CD14-positive monocyte (primary cell): ENCODE results near the gene PLEKHD1. TPM values are rescaled to one million over a fixed set of nuclear protein-coding genes. Genes with fewer than 3 reads are reported as not detected.
A peak's percentile ranks its signal among the peaks of the same experiment; 100 is the strongest.
"Not testable (repeated sequence)": the region's sequence is repeated elsewhere in the genome, so short reads cannot be mapped to it uniquely, and the experiment has no call there.

Source experiments
- DNase-seq, 3 donors: peaks; one replicate each; pipeline ENCODE4 v3.0.0-alpha.2; 2011 to 2022
- H2AFZ ChIP-seq: 2 replicates; pipeline ENCODE4 v1.6.0; 2012; ENCODE audit warnings: mild to moderate bottlenecking, low read depth, low read length, inconsistent platforms; ENCODE audit not compliant: insufficient read depth, poor library complexity, severe bottlenecking
- H3K27ac ChIP-seq, 2 donors: 1 replicate in 1 of 2; 2 replicates in 1 of 2; pipeline ENCODE4 v1.5.1; 2012 to 2013; ENCODE audit warnings: low read length in 2 of 2, control low read depth in 1 of 2, inconsistent platforms in 1 of 2, low read depth in 1 of 2, mild to moderate bottlenecking in 1 of 2
- H3K27me3 ChIP-seq, 2 donors: one replicate each; pipeline versions ENCODE4 v1.6.0 to v1.6.1; 2011 to 2013; ENCODE audit warnings: low read length in 2 of 2; ENCODE audit not compliant: control insufficient read depth in 2 of 2, insufficient read depth in 2 of 2
- H3K36me3 ChIP-seq, 2 donors: replicated peaks in 1 of 2; 1 replicate in 1 of 2; 2 replicates in 1 of 2; pipeline versions ENCODE4 v1.5.1 to v1.6.1; 2012 to 2013; ENCODE audit warnings: low read length in 2 of 2, control low read depth in 1 of 2, inconsistent platforms in 1 of 2, mild to moderate bottlenecking in 1 of 2; ENCODE audit not compliant: insufficient read depth in 2 of 2, control insufficient read depth in 1 of 2
- H3K4me1 ChIP-seq, 2 donors: 1 replicate in 1 of 2; 2 replicates in 1 of 2; pipeline versions ENCODE4 v1.5.1 to v1.6.1; 2012 to 2013; ENCODE audit warnings: low read length in 2 of 2, control low read depth in 1 of 2, inconsistent platforms in 1 of 2, mild to moderate bottlenecking in 1 of 2, moderate library complexity in 1 of 2; ENCODE audit not compliant: insufficient read depth in 2 of 2, control insufficient read depth in 1 of 2
- H3K4me2 ChIP-seq: replicated peaks from 2 replicates; pipeline ENCODE3; 2012; ENCODE audit warnings: low read length, moderate library complexity, mild to moderate bottlenecking; ENCODE audit not compliant: poor library complexity, severe bottlenecking; ENCODE audit errors: extremely low read depth
- H3K4me3 ChIP-seq, 3 experiments: fragments of 200-600 bp in 1 of 3; sonication (generic) in 1 of 3; replicated peaks in 1 of 3; 1 replicate in 2 of 3; 2 replicates in 1 of 3; pipeline ENCODE4 v1.5.1; 2011 to 2013; ENCODE audit warnings: low read length in 3 of 3, mild to moderate bottlenecking in 3 of 3, control low read depth in 2 of 3, low read depth in 2 of 3, inconsistent platforms in 1 of 3, moderate library complexity in 1 of 3
- H3K79me2 ChIP-seq: 2 replicates; pipeline ENCODE4 v1.6.0; 2012; ENCODE audit warnings: mild to moderate bottlenecking, control low read depth, inconsistent platforms, low read length, moderate library complexity; ENCODE audit not compliant: insufficient read depth
- H3K9ac ChIP-seq: 2 replicates; pipeline ENCODE4 v1.6.0; 2017; ENCODE audit warnings: low read length, mild to moderate bottlenecking; ENCODE audit not compliant: insufficient read depth, poor library complexity, severe bottlenecking
- H3K9me3 ChIP-seq, 2 donors: replicated peaks in 1 of 2; 1 replicate in 1 of 2; 2 replicates in 1 of 2; pipeline versions ENCODE4 v1.5.1 to v1.6.1; 2012 to 2013; ENCODE audit warnings: low read length in 2 of 2, control low read depth in 1 of 2; ENCODE audit not compliant: control insufficient read depth in 1 of 2, insufficient read depth in 1 of 2
- H4K20me1 ChIP-seq: 2 replicates; pipeline ENCODE4 v1.6.0; 2012; ENCODE audit warnings: mild to moderate bottlenecking, low read length, control low read depth, moderate library complexity; ENCODE audit not compliant: insufficient read depth
- H3K27ac Mint-ChIP-seq, 7 donors: one replicate each; pipeline ENCODE4 v1.8.0; 2020; ENCODE audit warnings: mild to moderate bottlenecking in 7 of 7, mixed read lengths in 7 of 7, moderate library complexity in 6 of 7, inconsistent platforms in 2 of 7
- H3K27me3 Mint-ChIP-seq, 3 donors: one replicate each; pipeline ENCODE4 v1.8.0; 2021 to 2022; ENCODE audit warnings: low read depth in 3 of 3, mild to moderate bottlenecking in 3 of 3, mixed read lengths in 3 of 3, moderate library complexity in 3 of 3, inconsistent platforms in 1 of 3
- H3K36me3 Mint-ChIP-seq, 2 donors: one replicate each; pipeline ENCODE4 v1.8.0; 2020; ENCODE audit warnings: mixed read lengths in 2 of 2, inconsistent platforms in 1 of 2, mild to moderate bottlenecking in 1 of 2
- H3K4me1 Mint-ChIP-seq: one replicate; pipeline ENCODE4 v1.8.0; 2020; ENCODE audit warnings: mild to moderate bottlenecking, mixed read lengths
- H3K4me3 Mint-ChIP-seq, 2 donors: one replicate each; pipeline ENCODE4 v1.8.0; 2020; ENCODE audit warnings: mild to moderate bottlenecking in 2 of 2, mixed read lengths in 2 of 2, moderate library complexity in 1 of 2
- H3K9me3 Mint-ChIP-seq, 7 donors: one replicate each; pipeline ENCODE4 v1.8.0; 2020 to 2022; ENCODE audit warnings: mixed read lengths in 7 of 7, mild to moderate bottlenecking in 6 of 7, moderate library complexity in 6 of 7, inconsistent platforms in 2 of 7
- WGBS: methylation state at CpG from one replicate; pipeline ENCODE4 v1.1.5; 2013; ENCODE audit warnings: missing lambda C conversion rate; ENCODE audit not compliant: insufficient coverage; 5-methylcytosine and 5-hydroxymethylcytosine counted together
- intact Hi-C, 2 donors: fragments of 100-400 bp; cut with micrococcal nuclease; formaldehyde crosslinking; loops; one replicate each; pipeline versions ENCODE4 v1.15.0 to v1.15.1; 2023
- polyA plus RNA-seq, 3 donors: library from polyadenylated mRNA; depleted of rRNA in 1 of 3; unstranded in 2 of 3; stranded (reverse) in 1 of 3; fragments of 300-500 nt in 2 of 3; fragments of >200 nt in 1 of 3; fragmentation: Illumina TruSeq in 2 of 3; gene quantifications; 1 replicate in 2 of 3; 2 replicates in 1 of 3; pipeline ENCODE4 v1.2.3, GENCODE V29; 2012 to 2021
- TF ChIP-seq, protein P1 (sequence below): fragments of 200-600 bp; IDR thresholded peaks from one replicate; pipeline ENCODE4 v1.8.0; 2022; ENCODE audit warnings: antibody characterized with exemption, mild to moderate bottlenecking

The PLEKHD1 gene
- polyA plus RNA-seq, 3 donors, result 0.09 TPM; not detected in 2

DNA sequence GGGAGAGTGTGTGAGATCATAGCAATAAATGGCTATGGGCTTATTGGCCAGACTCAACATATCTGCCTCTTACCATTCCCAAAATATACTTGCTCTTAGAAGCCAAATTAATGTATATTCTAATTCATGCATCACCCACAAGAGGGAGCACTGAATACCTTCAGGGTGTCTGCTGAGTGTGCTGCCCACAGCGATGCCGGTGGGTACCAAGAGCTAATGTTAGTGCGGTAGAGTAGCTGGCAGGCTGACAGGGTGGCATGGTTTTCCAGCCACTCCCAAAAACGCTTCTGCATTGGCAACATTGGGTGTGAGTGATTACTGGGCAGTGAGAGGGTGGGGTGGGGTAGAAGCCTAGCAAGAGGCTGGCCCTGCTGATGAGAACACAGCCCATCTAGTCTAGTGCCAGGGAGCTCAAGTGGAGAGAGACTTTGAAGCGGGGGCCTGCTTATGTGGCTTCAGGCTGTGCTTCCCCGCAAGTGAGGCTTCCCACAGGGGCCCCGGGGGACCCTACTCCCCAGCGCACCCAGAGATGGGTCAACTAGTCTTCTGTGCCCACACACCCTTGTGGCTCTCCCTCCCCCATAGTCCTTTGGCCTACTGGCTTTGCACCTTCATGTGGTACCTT, 9.2 kb upstream of the PLEKHD1 start:
- no peak overlapping the region for H3K27ac Mint-ChIP-seq
- peaks cover 6 to 14% (median 11%) of the 10 kb centered on the region in 3 donors for H3K27me3 Mint-ChIP-seq
- DNase-seq, result peak in 1 of 3 donors; percentile 8

GRCh38 chr14:69476824-69477450, 7.6 kb upstream of the PLEKHD1 start:
- H3K36me3 Mint-ChIP-seq, H3K4me1 ChIP-seq, H3K36me3 ChIP-seq, intact Hi-C loops, H3K4me1 Mint-ChIP-seq, H3K27ac ChIP-seq, H3K9me3 Mint-ChIP-seq, H3K4me3 Mint-ChIP-seq, H3K9me3 ChIP-seq, H4K20me1 ChIP-seq, H3K4me2 ChIP-seq, DNase-seq, H3K79me2 ChIP-seq, H3K9ac ChIP-seq, H3K27me3 ChIP-seq, H2AFZ ChIP-seq, H3K4me3 ChIP-seq: not testable (repeated sequence)
- TF ChIP-seq, protein P1, sequence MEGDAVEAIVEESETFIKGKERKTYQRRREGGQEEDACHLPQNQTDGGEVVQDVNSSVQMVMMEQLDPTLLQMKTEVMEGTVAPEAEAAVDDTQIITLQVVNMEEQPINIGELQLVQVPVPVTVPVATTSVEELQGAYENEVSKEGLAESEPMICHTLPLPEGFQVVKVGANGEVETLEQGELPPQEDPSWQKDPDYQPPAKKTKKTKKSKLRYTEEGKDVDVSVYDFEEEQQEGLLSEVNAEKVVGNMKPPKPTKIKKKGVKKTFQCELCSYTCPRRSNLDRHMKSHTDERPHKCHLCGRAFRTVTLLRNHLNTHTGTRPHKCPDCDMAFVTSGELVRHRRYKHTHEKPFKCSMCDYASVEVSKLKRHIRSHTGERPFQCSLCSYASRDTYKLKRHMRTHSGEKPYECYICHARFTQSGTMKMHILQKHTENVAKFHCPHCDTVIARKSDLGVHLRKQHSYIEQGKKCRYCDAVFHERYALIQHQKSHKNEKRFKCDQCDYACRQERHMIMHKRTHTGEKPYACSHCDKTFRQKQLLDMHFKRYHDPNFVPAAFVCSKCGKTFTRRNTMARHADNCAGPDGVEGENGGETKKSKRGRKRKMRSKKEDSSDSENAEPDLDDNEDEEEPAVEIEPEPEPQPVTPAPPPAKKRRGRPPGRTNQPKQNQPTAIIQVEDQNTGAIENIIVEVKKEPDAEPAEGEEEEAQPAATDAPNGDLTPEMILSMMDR, result peak; percentile 26
- WGBS, result 100% methylated on average over 1 of the region's 5 CpGs
- H3K27me3 Mint-ChIP-seq, result peaks cover 8 to 14% (median 12%) of the 10 kb centered on the region in 3 donors
- H3K27ac Mint-ChIP-seq, result peak overlapping the region in 1 of 7 donors; percentile 57

More for the DNA sequence above, 9.2 kb upstream of the PLEKHD1 start:
- Histone ChIP-seq H3K4me1 (no peaks in the 10 kb centered on the region), H3K9me3 (no peaks in the 10 kb centered on the region), H3K9ac (no peak overlapping the region), H3K79me2 (no peaks in the 10 kb centered on the region), H2AFZ (no peak overlapping the region), H3K4me3 (no peak overlapping the region), H3K4me2 (no peak overlapping the region), H3K27me3 (no peaks in the 10 kb centered on the region), H4K20me1 (no peaks in the 10 kb centered on the region), H3K36me3 (no peaks in the 10 kb centered on the region), H3K27ac (no peak overlapping the region)
- peaks cover 2% of the 10 kb centered on the region for H3K4me1 Mint-ChIP-seq
- 39% methylated on average over 5 of the region's 8 CpGs for WGBS
- TF ChIP-seq, protein P1, result peak; percentile 38
- peaks cover 0 to 3% (median 0%) of the 10 kb centered on the region in 7 donors for H3K9me3 Mint-ChIP-seq
- no peak overlapping the region for H3K4me3 Mint-ChIP-seq
- H3K36me3 Mint-ChIP-seq, result peaks cover 0 to 2% of the 10 kb centered on the region in 2 donors
- intact Hi-C loops, result no loop called here

DNA sequence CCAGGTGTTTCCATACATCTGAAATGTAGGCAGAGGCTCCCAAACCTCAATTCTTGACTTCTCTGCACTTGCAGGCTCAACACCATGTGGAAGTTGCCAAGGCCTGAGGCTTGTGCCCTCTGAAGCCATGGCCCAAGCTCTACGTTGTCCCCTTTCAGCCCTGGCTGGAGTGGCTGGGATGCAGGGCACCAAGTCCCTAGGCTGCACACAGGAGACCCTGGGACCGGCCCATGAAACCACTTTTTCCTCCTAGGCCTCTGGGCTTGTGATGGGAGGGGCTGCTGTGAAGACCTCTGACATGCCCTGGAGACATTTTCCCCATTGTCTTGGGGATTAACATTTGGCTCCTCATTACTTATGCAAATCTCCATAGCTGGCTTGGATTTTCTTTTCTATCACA, 6.5 kb upstream of the PLEKHD1 start:
- H3K79me2 ChIP-seq, DNase-seq, intact Hi-C loops, H3K36me3 ChIP-seq, H4K20me1 ChIP-seq, H3K36me3 Mint-ChIP-seq, H3K27ac ChIP-seq, H3K4me1 ChIP-seq, H3K4me3 ChIP-seq, H2AFZ ChIP-seq, H3K4me1 Mint-ChIP-seq, H3K27ac Mint-ChIP-seq, H3K4me3 Mint-ChIP-seq, H3K9me3 Mint-ChIP-seq, H3K9ac ChIP-seq, H3K4me2 ChIP-seq, H3K9me3 ChIP-seq: not testable (repeated sequence)
- peaks cover 19 to 21% (median 20%) of the 10 kb centered on the region in 3 donors for H3K27me3 Mint-ChIP-seq
- peaks cover 11 to 15% of the 10 kb centered on the region in 2 donors for H3K27me3 ChIP-seq
- 100% methylated on average over 1 of the region's 2 CpGs for WGBS
